ENCODE data around the gene TRIP12. TPM values are rescaled to one million over a fixed set of nuclear protein-coding genes. Genes with fewer than 3 reads are reported as not detected.

TRIP12 gene
- total RNA-seq, 1 experiment from 2014 or later: 265 TPM

DNA sequence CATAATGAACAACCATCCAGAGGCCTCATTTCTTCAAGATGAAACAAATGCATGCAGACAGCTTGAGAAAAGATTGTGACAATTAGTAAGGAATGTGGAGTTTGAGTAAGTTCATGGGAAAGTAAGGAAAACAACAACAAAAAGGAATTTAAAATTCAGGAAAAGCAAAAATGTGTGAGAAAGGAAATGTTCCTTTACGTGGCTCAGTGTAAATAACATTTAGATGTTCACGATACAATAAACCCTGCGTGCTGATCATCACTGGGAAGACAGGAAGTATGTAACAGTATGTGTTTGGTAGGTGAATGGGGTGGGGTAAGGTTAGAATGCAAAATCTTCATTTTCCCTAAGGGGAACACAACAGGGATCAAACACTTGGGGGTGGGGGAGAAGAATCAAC, 72.7 kb downstream of the TRIP12 start:
- no peaks in the 10 kb centered on the region for H3K9me3 Mint-ChIP-seq (ENCODE audit: unreplicated experiment)
- BruUV-seq (replicated peaks): no TSS peak
- H3K27me3 Mint-ChIP-seq (ENCODE audit: insufficient read depth, unreplicated experiment): no peaks in the 10 kb centered on the region
- POLR2A ChIA-PET: no interaction called here
- H3K36me3 Mint-ChIP-seq (ENCODE audit: insufficient read depth, unreplicated experiment): peaks cover 24% of the 10 kb centered on the region
- H3K27ac Mint-ChIP-seq (ENCODE audit: low read depth, unreplicated experiment): peak overlapping the region; percentile 28
- no peak overlapping the region for H3K4me3 Mint-ChIP-seq (ENCODE audit: unreplicated experiment)
- DNase-seq (ENCODE audit: unreplicated experiment): no peak
- H3K4me1 Mint-ChIP-seq (ENCODE audit: insufficient read depth, unreplicated experiment): peaks cover 14% of the 10 kb centered on the region
- CTCF ChIA-PET: interaction anchor here (0.6 kb wide), 1 partner anchor 46 kb away, joined by 3 read pairs; no protein-coding TSS in a partner anchor
- intact Hi-C loops (cut with micrococcal nuclease): no loop called here
- TF ChIP-seq, protein P1, sequence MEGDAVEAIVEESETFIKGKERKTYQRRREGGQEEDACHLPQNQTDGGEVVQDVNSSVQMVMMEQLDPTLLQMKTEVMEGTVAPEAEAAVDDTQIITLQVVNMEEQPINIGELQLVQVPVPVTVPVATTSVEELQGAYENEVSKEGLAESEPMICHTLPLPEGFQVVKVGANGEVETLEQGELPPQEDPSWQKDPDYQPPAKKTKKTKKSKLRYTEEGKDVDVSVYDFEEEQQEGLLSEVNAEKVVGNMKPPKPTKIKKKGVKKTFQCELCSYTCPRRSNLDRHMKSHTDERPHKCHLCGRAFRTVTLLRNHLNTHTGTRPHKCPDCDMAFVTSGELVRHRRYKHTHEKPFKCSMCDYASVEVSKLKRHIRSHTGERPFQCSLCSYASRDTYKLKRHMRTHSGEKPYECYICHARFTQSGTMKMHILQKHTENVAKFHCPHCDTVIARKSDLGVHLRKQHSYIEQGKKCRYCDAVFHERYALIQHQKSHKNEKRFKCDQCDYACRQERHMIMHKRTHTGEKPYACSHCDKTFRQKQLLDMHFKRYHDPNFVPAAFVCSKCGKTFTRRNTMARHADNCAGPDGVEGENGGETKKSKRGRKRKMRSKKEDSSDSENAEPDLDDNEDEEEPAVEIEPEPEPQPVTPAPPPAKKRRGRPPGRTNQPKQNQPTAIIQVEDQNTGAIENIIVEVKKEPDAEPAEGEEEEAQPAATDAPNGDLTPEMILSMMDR (IDR thresholded peaks at IDR 0.05; ENCODE audit: unreplicated experiment): no peak

DNA sequence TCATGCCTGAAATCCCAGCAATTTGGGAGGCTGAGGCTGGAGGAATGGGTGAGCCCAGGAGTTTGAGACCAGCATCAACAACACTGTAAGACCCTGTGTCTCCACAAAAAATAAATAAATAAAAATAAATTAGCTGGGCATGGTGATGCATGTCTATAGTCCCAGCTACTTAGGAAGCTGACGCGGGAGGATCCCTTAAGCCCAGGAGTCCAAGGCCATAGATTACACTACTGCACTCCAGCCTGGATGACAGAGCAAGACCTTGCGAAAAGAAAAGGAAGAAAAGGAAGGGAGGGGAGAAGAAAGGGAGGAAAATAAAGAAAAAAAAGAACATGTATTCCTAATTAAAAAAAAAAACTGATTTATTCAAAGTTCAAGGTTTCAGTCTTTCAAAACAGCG, 78.2 kb downstream of the TRIP12 start:
- no TSS peak for BruUV-seq (replicated peaks)
- Mint-ChIP-seq H3K27ac (ENCODE audit: low read depth, unreplicated experiment) (no peak overlapping the region), H3K36me3 (ENCODE audit: insufficient read depth, unreplicated experiment) (peaks cover 43% of the 10 kb centered on the region), H3K4me1 (ENCODE audit: insufficient read depth, unreplicated experiment) (peaks cover 7% of the 10 kb centered on the region), H3K27me3 (ENCODE audit: insufficient read depth, unreplicated experiment) (no peaks in the 10 kb centered on the region), H3K9me3 (ENCODE audit: unreplicated experiment) (no peaks in the 10 kb centered on the region), H3K4me3 (ENCODE audit: unreplicated experiment) (no peak overlapping the region)
- intact Hi-C loops (cut with micrococcal nuclease): no loop called here
- CTCF ChIA-PET: no interaction called here
- TF ChIP-seq, protein P1 (IDR thresholded peaks at IDR 0.05; ENCODE audit: unreplicated experiment): no peak
- no peak for DNase-seq (ENCODE audit: unreplicated experiment)
- POLR2A ChIA-PET: interaction anchor here (0.7 to 1.3 kb wide), 3 partner anchors 13 to 479 kb away, joined by 3 to 5 read pairs (median 4); no protein-coding TSS in a partner anchor

DNA sequence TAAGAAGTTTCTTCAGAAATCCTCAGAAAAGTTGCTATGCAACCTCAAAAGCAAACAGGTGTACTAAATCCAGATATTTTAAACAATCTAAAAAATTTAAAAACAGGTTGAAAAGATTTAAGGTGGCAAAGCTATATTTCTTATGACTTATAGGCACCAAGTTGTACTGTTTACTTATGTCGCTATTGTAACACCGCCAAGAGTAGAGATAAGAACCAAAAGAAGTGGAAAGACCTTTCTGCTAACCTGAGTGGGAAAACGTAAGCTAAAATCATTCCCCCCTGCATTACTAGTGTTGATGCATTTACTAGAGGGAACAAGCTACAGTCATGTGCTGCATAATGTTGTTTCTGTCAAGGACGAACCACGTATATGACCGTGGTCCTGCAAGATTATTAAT, 83.1 kb downstream of the TRIP12 start:
- Mint-ChIP-seq H3K27ac (ENCODE audit: low read depth, unreplicated experiment) (no peak overlapping the region), H3K27me3 (ENCODE audit: insufficient read depth, unreplicated experiment) (no peaks in the 10 kb centered on the region), H3K36me3 (ENCODE audit: insufficient read depth, unreplicated experiment) (peaks cover 55% of the 10 kb centered on the region), H3K4me1 (ENCODE audit: insufficient read depth, unreplicated experiment) (no peaks in the 10 kb centered on the region), H3K4me3 (ENCODE audit: unreplicated experiment) (no peak overlapping the region), H3K9me3 (ENCODE audit: unreplicated experiment) (no peaks in the 10 kb centered on the region)
- BruUV-seq (replicated peaks): no TSS peak
- DNase-seq (ENCODE audit: unreplicated experiment): no peak
- POLR2A ChIA-PET: interaction anchor here (0.7 to 1.5 kb wide), 2 partner anchors 8 to 33 kb away, joined by 3 to 4 read pairs; no protein-coding TSS in a partner anchor
- intact Hi-C loops (cut with micrococcal nuclease): no loop called here
- CTCF ChIA-PET: no interaction called here
- TF ChIP-seq, protein P1 (IDR thresholded peaks at IDR 0.05; ENCODE audit: unreplicated experiment): no peak

DNA sequence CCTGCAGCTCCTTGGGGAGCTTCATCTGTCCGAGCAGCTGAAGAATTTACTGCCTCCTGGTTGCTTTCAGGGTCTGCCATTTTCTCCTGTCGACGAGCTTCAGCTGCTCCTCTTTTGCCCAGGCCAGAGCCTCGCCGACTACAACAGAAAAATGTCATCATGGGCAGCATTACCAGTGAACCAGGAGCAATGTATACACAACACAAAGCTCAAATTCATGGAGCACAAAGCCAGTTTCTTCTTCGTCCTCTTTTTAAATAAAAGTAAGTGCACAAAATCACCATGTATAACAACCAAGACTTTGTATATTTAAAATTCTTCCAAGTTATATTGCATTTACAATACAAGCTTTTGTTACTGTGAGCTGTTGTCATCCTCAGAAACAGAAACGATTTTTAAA, 85.0 kb downstream of the TRIP12 start:
- TF ChIP-seq, protein P1 (IDR thresholded peaks at IDR 0.05; ENCODE audit: unreplicated experiment): no peak
- H3K9me3 Mint-ChIP-seq (ENCODE audit: unreplicated experiment): no peaks in the 10 kb centered on the region
- H3K36me3 Mint-ChIP-seq (ENCODE audit: insufficient read depth, unreplicated experiment): peaks cover 49% of the 10 kb centered on the region
- intact Hi-C loops (cut with micrococcal nuclease): no loop called here
- DNase-seq (ENCODE audit: unreplicated experiment): no peak
- no peak overlapping the region for H3K4me3 Mint-ChIP-seq (ENCODE audit: unreplicated experiment)
- H3K4me1 Mint-ChIP-seq (ENCODE audit: insufficient read depth, unreplicated experiment): no peaks in the 10 kb centered on the region
- H3K27ac Mint-ChIP-seq (ENCODE audit: low read depth, unreplicated experiment): no peak overlapping the region
- ChIA-PET CTCF (interaction anchor here (0.6 to 1.8 kb wide), 4 partner anchors 13 to 731 kb away, joined by 3 to 5 read pairs (median 3); no protein-coding TSS in a partner anchor), POLR2A (interaction anchor here (0.6 to 1.7 kb wide), 6 partner anchors 10 to 83 kb away, joined by 3 to 7 read pairs (median 3); no protein-coding TSS in a partner anchor)
- BruUV-seq (replicated peaks): no TSS peak
- no peaks in the 10 kb centered on the region for H3K27me3 Mint-ChIP-seq (ENCODE audit: insufficient read depth, unreplicated experiment)
